GM12892 (cell line): ENCODE data around the gene M6PR.

Experiments
- POLR2A ChIP-seq: IDR thresholded peaks from 2 replicates; pipeline ENCODE4 v1.6.1; 2011; ENCODE audit warnings: low read depth, low read length, control low read depth
- POLR2AphosphoS5 ChIP-seq: IDR thresholded peaks from 2 replicates; pipeline ENCODE4 v1.6.1; 2011; ENCODE audit warnings: low read depth, low read length, control low read depth

DNA sequence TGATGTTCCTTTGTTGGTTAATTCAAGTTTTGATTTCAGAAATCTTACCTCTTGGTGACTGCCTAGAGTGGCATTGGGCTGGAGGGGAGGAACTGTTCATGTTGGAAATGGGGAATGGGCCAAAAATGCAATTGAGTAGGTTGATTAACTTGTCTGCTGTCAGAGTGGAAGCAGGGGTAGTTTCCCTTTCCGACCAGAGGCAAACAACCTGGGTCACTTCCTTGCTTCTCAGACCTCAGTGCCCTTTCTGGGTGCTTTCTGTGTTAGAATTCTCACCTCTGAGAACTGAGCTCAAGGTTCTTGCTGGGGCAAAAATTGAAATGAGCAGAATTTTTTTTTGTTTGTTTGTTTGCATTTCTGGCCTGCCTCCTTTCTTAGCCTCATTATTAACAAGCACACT, 2.3 kb upstream of the M6PR start:
- no peak for TF ChIP-seq POLR2A
- no peak for TF ChIP-seq POLR2AphosphoS5
